WTC11 (cell line): ENCODE measurements around the gene YTHDF1. TPM values are rescaled to one million over a fixed set of nuclear protein-coding genes. Genes with fewer than 3 reads are reported as not detected.
A peak's percentile ranks its signal among the peaks of the same experiment; 100 is the strongest.

Experiments used
- ATAC-seq: fragments of 200-7000 bp; cut with Tn5 transposase; 2 replicates; pipeline ENCODE4 v1.10.0; 2021; ENCODE audit warnings: mild to moderate bottlenecking, moderate library complexity
- CTCF ChIA-PET: fragments of 300-600 bp; sonication (Branson Sonifier 250); formaldehyde crosslinking; loops from one replicate; lab custom pipeline; 2021; ENCODE audit warnings: antibody characterized with exemption; lab: Charles Lee
- POLR2A ChIA-PET: fragments of 350-600 bp; sonication (Branson Sonifier 250); formaldehyde crosslinking; loops from one replicate; lab custom pipeline; 2021; ENCODE audit warnings: antibody characterized with exemption; lab: Charles Lee
- DNase-seq: peaks from one replicate; pipeline ENCODE4 v3.0.0; 2021; ENCODE audit warnings: low spot score
- H3K27ac Mint-ChIP-seq: 2 replicates; pipeline ENCODE4 v1.8.0; 2021; ENCODE audit warnings: mixed read lengths
- H3K27me3 Mint-ChIP-seq: 2 replicates; pipeline ENCODE4 v1.8.0; 2021; ENCODE audit warnings: low read depth, mild to moderate bottlenecking, moderate library complexity, mixed read lengths
- H3K36me3 Mint-ChIP-seq: 2 replicates; pipeline ENCODE4 v1.8.0; 2021; ENCODE audit warnings: mixed read lengths
- H3K4me1 Mint-ChIP-seq: 2 replicates; pipeline ENCODE4 v1.8.0; 2022; ENCODE audit warnings: mixed read lengths
- H3K4me3 Mint-ChIP-seq: 2 replicates; pipeline ENCODE4 v1.8.0; 2021; ENCODE audit warnings: mild to moderate bottlenecking, moderate library complexity, mixed read lengths
- H3K9me3 Mint-ChIP-seq: 2 replicates; pipeline ENCODE4 v1.8.0; 2021; ENCODE audit warnings: mixed read lengths
- ARID4B ChIP-seq: sonication (generic); formaldehyde crosslinking; IDR thresholded peaks from 2 replicates; pipeline ENCODE4 v1.8.0; 2023; ENCODE audit warnings: missing genetic modification reagents, mild to moderate bottlenecking, borderline replicate concordance
- ATF1 ChIP-seq: sonication (generic); formaldehyde crosslinking; IDR thresholded peaks from 2 replicates; pipeline ENCODE4 v1.8.1; 2023; ENCODE audit warnings: mild to moderate bottlenecking, moderate library complexity, missing genetic modification reagents
- CREM ChIP-seq: sonication (generic); formaldehyde crosslinking; IDR thresholded peaks from 2 replicates; pipeline ENCODE4 v1.8.1; 2022; ENCODE audit warnings: mild to moderate bottlenecking, missing genetic modification reagents, moderate library complexity
- CTCF ChIP-seq: fragments of 200-600 bp; IDR thresholded peaks from 2 replicates; pipeline ENCODE4 v1.8.0; 2022; ENCODE audit warnings: antibody characterized with exemption
- HMGXB4 ChIP-seq: sonication (generic); formaldehyde crosslinking; IDR thresholded peaks from 2 replicates; pipeline ENCODE4 v1.8.1; 2023; ENCODE audit warnings: mild to moderate bottlenecking, moderate library complexity, missing genetic modification reagents
- IRF1 ChIP-seq: sonication (generic); formaldehyde crosslinking; IDR thresholded peaks from 2 replicates; pipeline ENCODE4 v1.8.0; 2023; ENCODE audit warnings: missing genetic modification reagents
- JUN ChIP-seq: sonication (generic); formaldehyde crosslinking; IDR thresholded peaks from 2 replicates; pipeline ENCODE4 v1.8.0; 2023; ENCODE audit warnings: mild to moderate bottlenecking, missing genetic modification reagents
- KAT7 ChIP-seq: sonication (generic); formaldehyde crosslinking; IDR thresholded peaks from 2 replicates; pipeline ENCODE4 v1.8.1; 2023; ENCODE audit warnings: missing genetic modification reagents, mild to moderate bottlenecking, borderline replicate concordance
- MXD4 ChIP-seq: fragments of 250-450 bp; sonication (Bioruptor Pico); IDR thresholded peaks from 2 replicates; pipeline ENCODE4 v1.8.0; 2021; ENCODE audit warnings: mild to moderate bottlenecking, moderate library complexity, borderline replicate concordance
- OVOL2 ChIP-seq: fragments of 250-450 bp; sonication (Bioruptor Pico); IDR thresholded peaks from 2 replicates; pipeline ENCODE4 v1.9.0; 2021; ENCODE audit warnings: mild to moderate bottlenecking, borderline replicate concordance
- SMAD4 ChIP-seq: sonication (generic); formaldehyde crosslinking; IDR thresholded peaks from 2 replicates; pipeline ENCODE4 v1.8.0; 2022; ENCODE audit warnings: mild to moderate bottlenecking, missing genetic modification reagents
- STAT6 ChIP-seq: sonication (generic); formaldehyde crosslinking; conservative IDR thresholded peaks from 2 replicates; pipeline ENCODE4 v1.8.1; 2023; ENCODE audit warnings: mild to moderate bottlenecking, low read depth, missing genetic modification reagents, moderate library complexity
- USF2 ChIP-seq: sonication (generic); formaldehyde crosslinking; IDR thresholded peaks from 2 replicates; pipeline ENCODE4 v1.8.1; 2023; ENCODE audit warnings: mild to moderate bottlenecking, missing genetic modification reagents, moderate library complexity
- ZBTB21 ChIP-seq: sonication (generic); formaldehyde crosslinking; IDR thresholded peaks from 2 replicates; pipeline ENCODE4 v1.8.1; 2023; ENCODE audit warnings: mild to moderate bottlenecking, missing genetic modification reagents, borderline replicate concordance
- ZNF219 ChIP-seq: sonication (generic); formaldehyde crosslinking; IDR thresholded peaks from 2 replicates; pipeline ENCODE4 v1.8.0; 2023; ENCODE audit warnings: missing genetic modification reagents, mild to moderate bottlenecking, borderline replicate concordance
- ZNF317 ChIP-seq: sonication (generic); formaldehyde crosslinking; IDR thresholded peaks from 2 replicates; pipeline ENCODE4 v1.8.1; 2023; ENCODE audit warnings: low read depth, mild to moderate bottlenecking, moderate library complexity, missing genetic modification reagents, borderline replicate concordance
- ZNF416 ChIP-seq: fragments of 250-450 bp; sonication (Bioruptor Pico); IDR thresholded peaks from 2 replicates; pipeline ENCODE4 v1.9.0; 2021; ENCODE audit warnings: mild to moderate bottlenecking, inconsistent platforms
- total RNA-seq: library from RNA; stranded (reverse); gene quantifications from 3 replicates; pipeline ENCODE4 v1.2.3, GENCODE V29; 2021

Gene YTHDF1
- total RNA-seq, 1 experiment from 2014 or later = 61.3 TPM

GRCh38 chr20:63194007-63194796 is 21.7 kb downstream of the YTHDF1 start:
- CTCF ChIA-PET = interaction anchor here (1.6 to 4.4 kb wide), 4 partner anchors 11 to 86 kb away, joined by 4 to 15 read pairs (median 6); no protein-coding TSS in a partner anchor
- ATAC-seq = no peak; the same call in 1 of the 2 replicates
- Mint-ChIP-seq H3K9me3 (no peaks in the 10 kb centered on the region), H3K4me3 (no peak overlapping the region), H3K27ac (peak overlapping the region; percentile 70), H3K36me3 (peaks cover 19% of the 10 kb centered on the region), H3K27me3 (no peaks in the 10 kb centered on the region), H3K4me1 (peaks cover 23% of the 10 kb centered on the region)
- POLR2A ChIA-PET = no interaction called here
- no peak for DNase-seq
- no peak for TF ChIP-seq SMAD4 (CRISPR knock-in tag)
- TF ChIP-seq OVOL2 (CRISPR knock-in tag) = no peak
- no peak for TF ChIP-seq ZNF219 (CRISPR knock-in tag)
- no peak for TF ChIP-seq IRF1
- TF ChIP-seq ZNF317 = no peak

- ChIA-PET POLR2A (no interaction called here), CTCF (interaction anchor here (0.7 to 4.4 kb wide), 5 partner anchors 9 to 88 kb away, joined by 4 to 15 read pairs (median 5); no protein-coding TSS in a partner anchor)
- no peaks in the 10 kb centered on the region for H3K9me3 Mint-ChIP-seq
- no peak overlapping the region for H3K27ac Mint-ChIP-seq
- DNase-seq (no peak), ATAC-seq (no peak)
- no peak overlapping the region for H3K4me3 Mint-ChIP-seq
- H3K4me1 Mint-ChIP-seq = peaks cover 18% of the 10 kb centered on the region
- peaks cover 19% of the 10 kb centered on the region for H3K36me3 Mint-ChIP-seq
- no peaks in the 10 kb centered on the region for H3K27me3 Mint-ChIP-seq
- TF ChIP-seq ZBTB21 (CRISPR knock-in tag) = no peak
- TF ChIP-seq ATF1 (CRISPR knock-in tag) = no peak
- TF ChIP-seq HMGXB4 (CRISPR knock-in tag) = no peak
- TF ChIP-seq KAT7 (CRISPR knock-in tag) = no peak
Observed at GRCh38 chr20:63192721-63193120, 23.2 kb downstream of the YTHDF1 start.

- Mint-ChIP-seq H3K4me3 (no peak overlapping the region), H3K36me3 (peaks cover 16% of the 10 kb centered on the region), H3K4me1 (peaks cover 7% of the 10 kb centered on the region), H3K9me3 (peaks cover 2% of the 10 kb centered on the region), H3K27ac (peak overlapping the region; percentile 65; the same call in 1 of the 2 replicates), H3K27me3 (no peaks in the 10 kb centered on the region)
- POLR2A ChIA-PET = no interaction called here
- DNase-seq (no peak), ATAC-seq (no peak)
- CTCF ChIA-PET = interaction anchor here (0.7 to 4.4 kb wide), 3 partner anchors 10 to 190 kb away, joined by 3 to 15 read pairs (median 6); no protein-coding TSS in a partner anchor
- TF ChIP-seq IRF1 (no peak), ARID4B (CRISPR knock-in tag) (no peak), MXD4 (no peak), ZNF416 (CRISPR knock-in tag) (no peak), JUN (no peak), CREM (CRISPR knock-in tag) (no peak), USF2 (no peak), CTCF (no peak), STAT6 (no peak)
Observed at GRCh38 chr20:63191400-63191799, 24.5 kb downstream of the YTHDF1 start.
